Measurements from ENCODE around the gene EPG5. TPM values are rescaled to one million over a fixed set of nuclear protein-coding genes. Genes with fewer than 3 reads are reported as not detected.
"Not testable (repeated sequence)": the region's sequence is repeated elsewhere in the genome, so short reads cannot be mapped to it uniquely, and the experiment has no call there.

Gene EPG5
- total RNA-seq, 4 donors from 2014 or later: 20.4 to 34.3 (median 28.2) TPM

- H3K4me3 ChIP-seq: no peak overlapping the region
- DNase-seq (ENCODE audit: extremely low spot score): no peak
- no peak overlapping the region for H3K27ac ChIP-seq (replicated peaks in 1 of 4)
- H3K36me3 ChIP-seq: peaks cover 0 to 15% (median 3%) of the 10 kb centered on the region in 4 donors
- WGBS: 83% methylated on average over 5 of the region's 5 CpGs
- H3K9me3 ChIP-seq: no peaks in the 10 kb centered on the region
- intact Hi-C loops (cut with DNase I): no loop called here
- peaks cover 24 to 42% (median 24%) of the 10 kb centered on the region in 4 donors for H3K4me1 ChIP-seq
- TF ChIP-seq POLR2AphosphoS5 (IDR thresholded peaks at IDR 0.05): no peak
- no peak for TF ChIP-seq EP300 (IDR thresholded peaks at IDR 0.05)
- no peak for TF ChIP-seq CTCF (IDR thresholded peaks at IDR 0.05)
- no peak for TF ChIP-seq POLR2A (IDR thresholded peaks at IDR 0.05; ENCODE audit: low read depth)
- no peaks in the 10 kb centered on the region for H3K27me3 ChIP-seq
These were observed 4.3 kb downstream of the EPG5 start for GRCh38 chr18:45962866-45963265.

GRCh38 chr18:45962461-45962860 lies 4.7 kb downstream of the EPG5 start:
- no peak overlapping the region for H3K27ac ChIP-seq (replicated peaks in 1 of 4)
- H3K4me3 ChIP-seq: no peak overlapping the region
- no peaks in the 10 kb centered on the region for H3K27me3 ChIP-seq
- H3K36me3 ChIP-seq: peaks cover 0 to 15% (median 3%) of the 10 kb centered on the region in 4 donors
- no peaks in the 10 kb centered on the region for H3K9me3 ChIP-seq
- intact Hi-C loops (cut with DNase I): no loop called here
- TF ChIP-seq POLR2AphosphoS5 (IDR thresholded peaks at IDR 0.05) (no peak), EP300 (IDR thresholded peaks at IDR 0.05) (no peak), POLR2A (IDR thresholded peaks at IDR 0.05; ENCODE audit: low read depth) (no peak), CTCF (IDR thresholded peaks at IDR 0.05) (no peak)
- no peak for DNase-seq (ENCODE audit: extremely low spot score)
- H3K4me1 ChIP-seq: peaks cover 20 to 39% (median 23%) of the 10 kb centered on the region in 4 donors
- WGBS: 59% methylated on average over 2 of the region's 2 CpGs

GRCh38 chr18:45959484-45959883 lies 7.6 kb downstream of the EPG5 start:
- H3K4me3 ChIP-seq; intact Hi-C loops (cut with DNase I); DNase-seq (ENCODE audit: extremely low spot score); H3K9me3 ChIP-seq; H3K27me3 ChIP-seq; H3K27ac ChIP-seq (replicated peaks in 1 of 4): not testable (repeated sequence)
- peaks cover 0 to 22% (median 9%) of the 10 kb centered on the region in 4 donors for H3K4me1 ChIP-seq
- WGBS: 96% methylated on average over 7 of the region's 7 CpGs
- peaks cover 5 to 21% (median 11%) of the 10 kb centered on the region in 4 donors for H3K36me3 ChIP-seq

- no peak overlapping the region for H3K27ac ChIP-seq (replicated peaks in 1 of 4)
- no peaks in the 10 kb centered on the region for H3K27me3 ChIP-seq
- peaks cover 11 to 29% (median 18%) of the 10 kb centered on the region in 4 donors for H3K36me3 ChIP-seq
- intact Hi-C loops (cut with DNase I): no loop called here
- no peaks in the 10 kb centered on the region for H3K9me3 ChIP-seq
- no peak for DNase-seq (ENCODE audit: extremely low spot score)
- TF ChIP-seq EP300 (IDR thresholded peaks at IDR 0.05) (no peak), POLR2AphosphoS5 (IDR thresholded peaks at IDR 0.05) (no peak), CTCF (IDR thresholded peaks at IDR 0.05) (no peak), POLR2A (IDR thresholded peaks at IDR 0.05; ENCODE audit: low read depth) (no peak)
- peaks cover 0 to 19% (median 9%) of the 10 kb centered on the region in 4 donors for H3K4me1 ChIP-seq
- no peak overlapping the region for H3K4me3 ChIP-seq
These were observed 8.4 kb downstream of the EPG5 start for GRCh38 chr18:45958730-45959129.

GRCh38 chr18:45958027-45958426 lies 9.1 kb downstream of the EPG5 start:
- Histone ChIP-seq H3K4me3 (no peak overlapping the region), H3K36me3 (peaks cover 11 to 31% (median 25%) of the 10 kb centered on the region in 4 donors), H3K27me3 (no peaks in the 10 kb centered on the region), H3K27ac (replicated peaks in 1 of 4) (no peak overlapping the region), H3K9me3 (no peaks in the 10 kb centered on the region), H3K4me1 (peaks cover 0 to 12% (median 5%) of the 10 kb centered on the region in 4 donors)
- TF ChIP-seq EP300 (IDR thresholded peaks at IDR 0.05) (no peak), CTCF (IDR thresholded peaks at IDR 0.05) (no peak), POLR2AphosphoS5 (IDR thresholded peaks at IDR 0.05) (no peak), POLR2A (IDR thresholded peaks at IDR 0.05; ENCODE audit: low read depth) (no peak)
- intact Hi-C loops (cut with DNase I): no loop called here
- DNase-seq (ENCODE audit: extremely low spot score): no peak
- WGBS: 91% methylated on average over 2 of the region's 2 CpGs

Data from esophagus muscularis mucosa (tissue), 4 donors.